Lower lobe of right lung (tissue), 2 donors: ENCODE data around the gene FIP1L1. TPM values are rescaled to one million over a fixed set of nuclear protein-coding genes. Genes with fewer than 3 reads are reported as not detected.

ENCODE experiments used
- ATAC-seq, 2 donors: fragments of 200-7000 bp; cut with Tn5 transposase; one replicate each; pipeline ENCODE4 v1.9.1; 2020 to 2022; ENCODE audit warnings: mild to moderate bottlenecking in 2 of 2, moderate library complexity in 2 of 2
- DNase-seq: peaks from one replicate; pipeline ENCODE4 v3.0.0-alpha.2; 2020
- H3K27ac ChIP-seq: fragments of 200-600 bp; one replicate; pipeline ENCODE4 v1.8.0; 2022
- H3K27me3 ChIP-seq: fragments of 200-600 bp; one replicate; pipeline ENCODE4 v1.8.0; 2022; ENCODE audit warnings: low read depth
- H3K36me3 ChIP-seq: fragments of 200-600 bp; one replicate; pipeline ENCODE4 v1.8.0; 2022; ENCODE audit warnings: mild to moderate bottlenecking
- H3K4me1 ChIP-seq: fragments of 200-600 bp; one replicate; pipeline ENCODE4 v1.8.0; 2022
- H3K4me3 ChIP-seq: fragments of 200-600 bp; one replicate; pipeline ENCODE4 v1.8.0; 2022; ENCODE audit warnings: mild to moderate bottlenecking
- H3K9me3 ChIP-seq: fragments of 200-600 bp; one replicate; pipeline ENCODE4 v1.8.0; 2022
- CTCF ChIP-seq: fragments of 200-600 bp; IDR thresholded peaks from one replicate; pipeline ENCODE4 v1.8.0; 2022; ENCODE audit warnings: antibody characterized with exemption, mild to moderate bottlenecking
- intact Hi-C: fragments of 100-400 bp; cut with DNase I; formaldehyde crosslinking; loops from one replicate; pipeline ENCODE4 v1.11.0; 2022
- total RNA-seq: library from RNA; stranded (reverse); fragmentation: NEBNext Ultra II Directional; extraction: Animal tissue kit (Norgen Biotek cat#: 25700); gene quantifications from one replicate; pipeline ENCODE4 v1.2.1, GENCODE V29; 2021
- donor health status: DM: no; HTN: yes; CAD: no; lungs with severe emphysema.

The FIP1L1 gene
- total RNA-seq, 1 donor from 2014 or later, result 48.8 TPM

- no peaks in the 10 kb centered on the region for H3K36me3 ChIP-seq
- ATAC-seq, result no peak
- TF ChIP-seq CTCF, result no peak
Measured at GRCh38 chr4:53477038-53477565, 99.7 kb downstream of the FIP1L1 start.

GRCh38 chr4:53477636-53478035 is 100.2 kb downstream of the FIP1L1 start:
- no peak overlapping the region for H3K4me3 ChIP-seq
- no peaks in the 10 kb centered on the region for H3K9me3 ChIP-seq
- DNase-seq (no peak), ATAC-seq (no peak)
- H3K4me1 ChIP-seq, result no peaks in the 10 kb centered on the region
- H3K36me3 ChIP-seq, result no peaks in the 10 kb centered on the region
- intact Hi-C loops, result no loop called here
- no peak overlapping the region for H3K27ac ChIP-seq
- TF ChIP-seq CTCF, result no peak
- H3K27me3 ChIP-seq, result no peaks in the 10 kb centered on the region

More at GRCh38 chr4:53477038-53477565, 99.7 kb downstream of the FIP1L1 start:
- DNase-seq, result no peak
- no peaks in the 10 kb centered on the region for H3K27me3 ChIP-seq
- no peaks in the 10 kb centered on the region for H3K9me3 ChIP-seq
- no peak overlapping the region for H3K4me3 ChIP-seq
- no peaks in the 10 kb centered on the region for H3K4me1 ChIP-seq
- no peak overlapping the region for H3K27ac ChIP-seq
- intact Hi-C loops, result no loop called here

- DNase-seq (no peak), ATAC-seq (no peak)
- TF ChIP-seq CTCF, result no peak
- H3K9me3 ChIP-seq, result no peaks in the 10 kb centered on the region
- no peak overlapping the region for H3K4me3 ChIP-seq
- intact Hi-C loops, result no loop called here
- H3K4me1 ChIP-seq, result no peaks in the 10 kb centered on the region
- H3K27me3 ChIP-seq, result no peaks in the 10 kb centered on the region
- no peak overlapping the region for H3K27ac ChIP-seq
- H3K36me3 ChIP-seq, result no peaks in the 10 kb centered on the region
Measured at GRCh38 chr4:53478671-53479456, 101.4 kb downstream of the FIP1L1 start.

GRCh38 chr4:53479736-53480525 is 102.5 kb downstream of the FIP1L1 start:
- Histone ChIP-seq H3K9me3 (no peaks in the 10 kb centered on the region), H3K27me3 (no peaks in the 10 kb centered on the region), H3K4me1 (no peaks in the 10 kb centered on the region), H3K36me3 (no peaks in the 10 kb centered on the region), H3K4me3 (no peak overlapping the region), H3K27ac (no peak overlapping the region)
- intact Hi-C loops, result no loop called here
- no peak for TF ChIP-seq CTCF
- ATAC-seq (no peak), DNase-seq (no peak)

GRCh38 chr4:53480909-53481308 is 103.5 kb downstream of the FIP1L1 start:
- Histone ChIP-seq H3K4me1 (no peaks in the 10 kb centered on the region), H3K36me3 (no peaks in the 10 kb centered on the region), H3K9me3 (no peaks in the 10 kb centered on the region), H3K27ac (no peak overlapping the region), H3K4me3 (no peak overlapping the region), H3K27me3 (no peaks in the 10 kb centered on the region)
- ATAC-seq, result no peak
- intact Hi-C loops, result no loop called here
- no peak for TF ChIP-seq CTCF
- no peak for DNase-seq
